CD8-positive, alpha-beta memory T cell (primary cell): ENCODE data around the gene SLCO4A1. TPM values are rescaled to one million over a fixed set of nuclear protein-coding genes. Genes with fewer than 3 reads are reported as not detected.

Experiments
- CTCF ChIA-PET: fragments of 350-600 bp; sonication (Branson Sonifier 250); formaldehyde crosslinking; loops from one replicate; lab custom pipeline; 2021; ENCODE audit warnings: antibody characterized with exemption; lab: Charles Lee
- POLR2A ChIA-PET: fragments of 350-600 bp; sonication (Branson Sonifier 250); formaldehyde crosslinking; loops from one replicate; lab custom pipeline; 2021; ENCODE audit warnings: antibody characterized with exemption; lab: Charles Lee
- DNase-seq, 5 donors: peaks; one replicate each; pipeline versions ENCODE4 v3.0.0 to v3.0.0-alpha.2; 2020 to 2022; ENCODE audit warnings: mixed read lengths in 1 of 5
- H3K27ac ChIP-seq: one replicate; pipeline ENCODE4 v1.7.0; 2013; ENCODE audit warnings: low read depth, mild to moderate bottlenecking, low read length, moderate library complexity
- H3K27me3 ChIP-seq: 2 replicates; pipeline ENCODE4 v1.7.0; 2013; ENCODE audit warnings: low read length, mild to moderate bottlenecking; ENCODE audit not compliant: insufficient read depth, poor library complexity, severe bottlenecking
- H3K36me3 ChIP-seq: 2 replicates; pipeline ENCODE4 v1.7.0; 2013; ENCODE audit warnings: mild to moderate bottlenecking, low read length, moderate library complexity; ENCODE audit not compliant: insufficient read depth
- H3K4me1 ChIP-seq: 2 replicates; pipeline ENCODE4 v1.7.0; 2013; ENCODE audit warnings: mild to moderate bottlenecking, low read length, moderate library complexity; ENCODE audit not compliant: insufficient read depth
- H3K4me3 ChIP-seq: 2 replicates; pipeline ENCODE4 v1.7.0; 2013; ENCODE audit warnings: mild to moderate bottlenecking, low read length
- H3K9me3 ChIP-seq: 2 replicates; pipeline ENCODE4 v1.7.0; 2013; ENCODE audit warnings: mild to moderate bottlenecking, low read length
- H3K27ac Mint-ChIP-seq, 8 donors: one replicate each; pipeline ENCODE4 v1.8.0; 2020 to 2021; ENCODE audit warnings: mixed read lengths in 8 of 8, mild to moderate bottlenecking in 6 of 8, inconsistent platforms in 3 of 8, moderate library complexity in 3 of 8
- H3K27me3 Mint-ChIP-seq, 2 donors: one replicate each; pipeline ENCODE4 v1.8.0; 2020 to 2021; ENCODE audit warnings: mixed read lengths in 2 of 2, mild to moderate bottlenecking in 1 of 2, moderate library complexity in 1 of 2
- H3K36me3 Mint-ChIP-seq, 3 donors: one replicate each; pipeline ENCODE4 v1.8.0; 2020 to 2021; ENCODE audit warnings: mixed read lengths in 3 of 3, inconsistent platforms in 1 of 3, mild to moderate bottlenecking in 1 of 3
- H3K4me1 Mint-ChIP-seq, 3 donors: one replicate each; pipeline ENCODE4 v1.8.0; 2020 to 2021; ENCODE audit warnings: mixed read lengths in 3 of 3, inconsistent platforms in 1 of 3, mild to moderate bottlenecking in 1 of 3
- H3K4me3 Mint-ChIP-seq, 7 donors: one replicate each; pipeline ENCODE4 v1.8.0; 2020 to 2021; ENCODE audit warnings: mixed read lengths in 7 of 7, mild to moderate bottlenecking in 6 of 7, moderate library complexity in 4 of 7, inconsistent platforms in 2 of 7
- H3K9me3 Mint-ChIP-seq, 5 donors: one replicate each; pipeline ENCODE4 v1.8.0; 2020 to 2022; ENCODE audit warnings: mixed read lengths in 5 of 5, mild to moderate bottlenecking in 3 of 5, moderate library complexity in 2 of 5, inconsistent platforms in 1 of 5
- polyA plus RNA-seq: library from polyadenylated mRNA; unstranded; fragments of 300-500 nt; fragmentation: Illumina TruSeq; gene quantifications from one replicate; pipeline ENCODE4 v1.2.3, GENCODE V29; 2021
- total RNA-seq, 2 experiments: library from RNA; stranded (reverse); gene quantifications; one replicate each; pipeline ENCODE4 v1.2.3, GENCODE V29; 2021

SLCO4A1 gene, protein sequence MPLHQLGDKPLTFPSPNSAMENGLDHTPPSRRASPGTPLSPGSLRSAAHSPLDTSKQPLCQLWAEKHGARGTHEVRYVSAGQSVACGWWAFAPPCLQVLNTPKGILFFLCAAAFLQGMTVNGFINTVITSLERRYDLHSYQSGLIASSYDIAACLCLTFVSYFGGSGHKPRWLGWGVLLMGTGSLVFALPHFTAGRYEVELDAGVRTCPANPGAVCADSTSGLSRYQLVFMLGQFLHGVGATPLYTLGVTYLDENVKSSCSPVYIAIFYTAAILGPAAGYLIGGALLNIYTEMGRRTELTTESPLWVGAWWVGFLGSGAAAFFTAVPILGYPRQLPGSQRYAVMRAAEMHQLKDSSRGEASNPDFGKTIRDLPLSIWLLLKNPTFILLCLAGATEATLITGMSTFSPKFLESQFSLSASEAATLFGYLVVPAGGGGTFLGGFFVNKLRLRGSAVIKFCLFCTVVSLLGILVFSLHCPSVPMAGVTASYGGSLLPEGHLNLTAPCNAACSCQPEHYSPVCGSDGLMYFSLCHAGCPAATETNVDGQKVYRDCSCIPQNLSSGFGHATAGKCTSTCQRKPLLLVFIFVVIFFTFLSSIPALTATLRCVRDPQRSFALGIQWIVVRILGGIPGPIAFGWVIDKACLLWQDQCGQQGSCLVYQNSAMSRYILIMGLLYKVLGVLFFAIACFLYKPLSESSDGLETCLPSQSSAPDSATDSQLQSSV
- total RNA-seq (10 to 100 TPM; 42.0 to 44.9 TPM), polyA plus RNA-seq (0.47 TPM)

DNA sequence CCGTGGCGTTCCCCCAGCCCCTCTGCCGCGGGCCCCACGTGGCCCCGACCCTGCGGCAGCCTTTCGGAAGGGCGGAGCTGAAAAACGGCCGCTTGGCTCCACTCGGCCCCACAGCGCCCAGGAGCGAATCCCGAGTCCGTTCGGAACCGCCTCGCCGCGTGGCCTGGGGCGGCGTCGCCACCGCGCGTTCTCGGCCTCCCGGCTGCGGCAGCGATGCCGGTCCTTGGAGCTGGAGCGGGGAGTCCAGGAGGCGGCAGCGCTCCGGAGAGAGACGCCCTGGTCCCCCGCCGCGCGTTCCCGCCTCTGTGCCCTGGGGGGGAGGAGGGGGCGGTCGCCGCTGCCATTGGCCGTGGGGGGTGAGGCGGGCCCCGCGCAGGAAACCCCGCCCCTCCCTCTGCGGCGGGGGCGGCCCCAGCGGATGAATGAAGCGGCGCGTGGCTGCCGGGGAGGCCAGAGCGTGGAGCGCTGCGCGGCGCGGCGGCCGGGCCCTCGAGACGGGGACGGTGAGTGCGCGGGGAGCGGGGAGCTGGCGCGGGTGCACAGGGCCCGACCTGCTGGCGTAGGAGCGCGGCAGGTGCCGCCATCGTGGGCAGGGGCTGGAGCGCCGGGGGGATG lies at the start of gene SLCO4A1:
TSS of gene SLCO4A1 (plus strand) at position 453 of the 615 bp plus-strand sequence. CDS start 13,952 bp downstream, outside the sequence.
- Mint-ChIP-seq H3K27me3 (no peaks in the 10 kb centered on the region), H3K4me3 (peak within 1 kb of the TSS; percentile 70 to 90 (median 73)), H3K27ac (peak within 1 kb of the TSS in 2 of 8 donors; percentile 55 to 94), H3K9me3 (peaks cover 0 to 2% (median 0%) of the 10 kb centered on the region in 5 donors), H3K4me1 (peaks cover 4 to 18% (median 8%) of the 10 kb centered on the region in 3 donors), H3K36me3 (no peaks in the 10 kb centered on the region)
- H3K27ac ChIP-seq: peak within 1 kb of the TSS; percentile 9
- peak within 1 kb of the TSS; percentile 61 for H3K4me3 ChIP-seq
- peak; percentile 74 to 85 (median 79) for DNase-seq
- H3K9me3 ChIP-seq: no peaks in the 10 kb centered on the region
- peaks cover 17% of the 10 kb centered on the region for H3K4me1 ChIP-seq
- ChIA-PET POLR2A (interaction anchor here (1.3 to 3.1 kb wide), 5 partner anchors 9 to 163 kb away, joined by 4 to 15 read pairs (median 4); partner anchors contain the start of gene OGFR), CTCF (interaction anchor here (1.0 to 2.1 kb wide), 4 partner anchors 26 to 166 kb away, joined by 3 to 9 read pairs (median 4); no protein-coding TSS in a partner anchor)
- no peaks in the 10 kb centered on the region for H3K36me3 ChIP-seq
- H3K27me3 ChIP-seq: no peaks in the 10 kb centered on the region

- H3K4me1 Mint-ChIP-seq: no peaks in the 10 kb centered on the region
- Histone ChIP-seq H3K27ac (no peak overlapping the region), H3K36me3 (no peaks in the 10 kb centered on the region), H3K4me3 (no peak overlapping the region), H3K9me3 (no peaks in the 10 kb centered on the region), H3K27me3 (peaks cover 18% of the 10 kb centered on the region), H3K4me1 (no peaks in the 10 kb centered on the region)
- H3K27ac Mint-ChIP-seq: no peak overlapping the region
- H3K36me3 Mint-ChIP-seq: no peaks in the 10 kb centered on the region
- H3K4me3 Mint-ChIP-seq: no peak overlapping the region
- no peaks in the 10 kb centered on the region for H3K9me3 Mint-ChIP-seq
- peaks cover 9 to 41% of the 10 kb centered on the region in 2 donors for H3K27me3 Mint-ChIP-seq
- ChIA-PET CTCF (no interaction called here), POLR2A (no interaction called here)
- no peak for DNase-seq
These were observed 49.7 kb upstream of the SLCO4A1 start for GRCh38 chr20:62592506-62593177.

DNA sequence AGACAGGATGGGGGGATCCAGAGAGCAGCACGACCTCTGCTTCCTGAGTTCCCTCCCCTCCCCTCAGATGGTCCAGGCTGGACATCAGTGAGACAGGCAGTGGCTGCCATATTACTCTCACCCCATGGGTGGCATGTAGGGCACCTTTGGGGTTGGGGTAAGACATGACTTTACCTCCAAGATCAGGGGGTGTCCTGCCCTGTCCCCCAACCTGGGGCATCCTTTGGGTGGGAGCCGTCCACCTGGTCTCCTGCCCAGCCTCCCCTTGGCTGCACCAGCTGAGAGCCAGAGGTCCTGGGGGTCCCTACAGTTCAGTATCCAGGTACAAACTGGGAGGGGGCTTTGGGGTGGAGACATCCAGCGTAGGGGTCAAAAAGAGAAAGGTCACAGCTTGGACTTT lies 48.7 kb upstream of the SLCO4A1 start:
- no peaks in the 10 kb centered on the region for H3K36me3 ChIP-seq
- peaks cover 18% of the 10 kb centered on the region for H3K27me3 ChIP-seq
- no peak overlapping the region for H3K4me3 Mint-ChIP-seq
- H3K9me3 ChIP-seq: no peaks in the 10 kb centered on the region
- POLR2A ChIA-PET: no interaction called here
- H3K4me1 Mint-ChIP-seq: peaks cover 0 to 2% (median 0%) of the 10 kb centered on the region in 3 donors
- CTCF ChIA-PET: no interaction called here
- no peak for DNase-seq
- peaks cover 9 to 49% of the 10 kb centered on the region in 2 donors for H3K27me3 Mint-ChIP-seq
- H3K36me3 Mint-ChIP-seq: no peaks in the 10 kb centered on the region
- no peak overlapping the region for H3K27ac Mint-ChIP-seq
- H3K4me3 ChIP-seq: no peak overlapping the region
- H3K4me1 ChIP-seq: no peaks in the 10 kb centered on the region
- H3K27ac ChIP-seq: no peak overlapping the region
- no peaks in the 10 kb centered on the region for H3K9me3 Mint-ChIP-seq

GRCh38 chr20:62595069-62595468 lies 47.2 kb upstream of the SLCO4A1 start:
- Histone ChIP-seq H3K9me3 (no peaks in the 10 kb centered on the region), H3K36me3 (no peaks in the 10 kb centered on the region), H3K4me1 (no peaks in the 10 kb centered on the region), H3K27me3 (peaks cover 18% of the 10 kb centered on the region), H3K27ac (no peak overlapping the region), H3K4me3 (no peak overlapping the region)
- ChIA-PET CTCF (no interaction called here), POLR2A (no interaction called here)
- Mint-ChIP-seq H3K27ac (no peak overlapping the region), H3K9me3 (no peaks in the 10 kb centered on the region), H3K36me3 (no peaks in the 10 kb centered on the region), H3K4me1 (peaks cover 0 to 2% (median 0%) of the 10 kb centered on the region in 3 donors), H3K27me3 (peaks cover 9 to 49% of the 10 kb centered on the region in 2 donors), H3K4me3 (no peak overlapping the region)
- DNase-seq: no peak

DNA sequence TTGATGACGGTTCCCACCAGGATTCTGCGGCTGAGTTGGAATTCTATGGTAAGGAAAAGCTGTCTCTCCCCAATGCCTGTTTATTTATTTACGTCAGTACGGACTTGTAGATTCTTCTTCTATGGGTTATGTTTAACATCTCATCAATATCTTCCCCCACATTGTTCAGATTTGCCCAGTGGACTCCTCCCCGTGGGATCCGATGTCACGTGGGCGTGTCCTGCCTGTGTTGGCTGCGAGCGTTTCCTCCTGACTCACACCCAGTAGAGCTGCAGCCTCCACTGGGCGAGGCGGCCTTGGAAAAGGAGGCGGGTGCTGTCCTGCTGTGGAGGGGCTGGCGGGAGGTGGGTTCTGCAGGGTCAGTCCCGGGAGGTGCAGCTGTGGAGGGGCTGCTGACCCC lies 46.8 kb upstream of the SLCO4A1 start:
- no peak overlapping the region for H3K4me3 Mint-ChIP-seq
- Histone ChIP-seq H3K27ac (no peak overlapping the region), H3K4me3 (no peak overlapping the region), H3K27me3 (peaks cover 18% of the 10 kb centered on the region), H3K4me1 (no peaks in the 10 kb centered on the region), H3K36me3 (no peaks in the 10 kb centered on the region), H3K9me3 (no peaks in the 10 kb centered on the region)
- CTCF ChIA-PET: no interaction called here
- H3K9me3 Mint-ChIP-seq: no peaks in the 10 kb centered on the region
- peaks cover 9 to 49% of the 10 kb centered on the region in 2 donors for H3K27me3 Mint-ChIP-seq
- peaks cover 0 to 2% (median 0%) of the 10 kb centered on the region in 3 donors for H3K4me1 Mint-ChIP-seq
- no peak overlapping the region for H3K27ac Mint-ChIP-seq
- POLR2A ChIA-PET: no interaction called here
- H3K36me3 Mint-ChIP-seq: no peaks in the 10 kb centered on the region
- DNase-seq: no peak

DNA sequence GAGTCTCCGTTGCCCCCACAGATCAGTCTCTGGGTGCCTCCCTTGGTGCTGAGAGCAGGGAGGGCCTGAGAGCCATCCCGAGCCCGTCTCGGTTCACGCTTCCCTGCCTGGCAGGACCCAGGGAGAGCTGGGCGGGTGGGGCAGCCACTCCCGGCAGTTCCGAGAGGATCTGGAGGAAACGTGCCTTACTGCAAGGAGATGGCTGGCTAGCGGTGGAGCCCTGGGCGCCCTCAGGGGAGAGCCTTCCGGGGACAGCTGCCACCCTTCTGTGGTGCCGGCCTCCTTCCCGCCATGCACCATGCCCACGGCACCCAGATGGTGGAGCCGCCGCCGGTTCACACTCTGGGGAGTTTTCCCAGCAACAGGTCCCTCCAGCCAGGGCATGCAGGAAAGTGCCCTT lies 45.8 kb upstream of the SLCO4A1 start:
- ChIA-PET CTCF (no interaction called here), POLR2A (no interaction called here)
- Histone ChIP-seq H3K36me3 (no peaks in the 10 kb centered on the region), H3K27me3 (peaks cover 18% of the 10 kb centered on the region), H3K9me3 (no peaks in the 10 kb centered on the region), H3K4me3 (no peak overlapping the region), H3K4me1 (no peaks in the 10 kb centered on the region), H3K27ac (no peak overlapping the region)
- peaks cover 0 to 7% (median 2%) of the 10 kb centered on the region in 3 donors for H3K4me1 Mint-ChIP-seq
- no peaks in the 10 kb centered on the region for H3K9me3 Mint-ChIP-seq
- no peak overlapping the region for H3K4me3 Mint-ChIP-seq
- H3K27ac Mint-ChIP-seq: no peak overlapping the region
- DNase-seq: no peak
- no peaks in the 10 kb centered on the region for H3K36me3 Mint-ChIP-seq
- peaks cover 9 to 43% of the 10 kb centered on the region in 2 donors for H3K27me3 Mint-ChIP-seq

DNA sequence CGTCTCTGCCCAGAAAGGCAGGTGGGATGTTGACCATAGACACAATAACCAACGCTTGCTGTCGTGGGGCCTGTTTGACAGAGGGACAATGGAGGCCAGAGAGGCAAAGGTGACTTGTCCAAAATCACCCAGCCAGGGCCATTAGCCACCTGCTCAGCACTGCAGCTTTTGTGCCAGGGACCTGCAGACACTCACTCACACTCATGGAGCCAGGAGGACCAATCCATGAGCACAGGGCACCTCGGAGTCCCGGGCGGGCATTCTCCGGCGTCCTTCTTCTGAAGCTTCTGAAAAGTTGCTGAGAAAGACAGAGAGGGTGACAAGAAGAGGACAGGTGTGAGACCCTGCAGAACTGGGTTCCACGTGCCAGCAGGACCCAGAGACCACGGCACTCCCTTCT lies 45.4 kb upstream of the SLCO4A1 start:
- Histone ChIP-seq H3K9me3 (no peaks in the 10 kb centered on the region), H3K27me3 (peaks cover 18% of the 10 kb centered on the region), H3K4me1 (peaks cover under 1% of the 10 kb centered on the region), H3K4me3 (no peak overlapping the region), H3K27ac (no peak overlapping the region), H3K36me3 (no peaks in the 10 kb centered on the region)
- H3K4me1 Mint-ChIP-seq: peaks cover 3 to 9% (median 3%) of the 10 kb centered on the region in 3 donors
- no peaks in the 10 kb centered on the region for H3K36me3 Mint-ChIP-seq
- ChIA-PET CTCF (no interaction called here), POLR2A (no interaction called here)
- H3K27me3 Mint-ChIP-seq: peaks cover 9 to 40% of the 10 kb centered on the region in 2 donors
- DNase-seq: no peak
- no peak overlapping the region for H3K4me3 Mint-ChIP-seq
- peak overlapping the region in 1 of 8 donors; percentile 39 for H3K27ac Mint-ChIP-seq
- no peaks in the 10 kb centered on the region for H3K9me3 Mint-ChIP-seq
